Left ventricle myocardium inferior (tissue), 1 donor: Measurements from ENCODE around the gene PRR13. TPM values are rescaled to one million over a fixed set of nuclear protein-coding genes. Genes with fewer than 3 reads are reported as not detected.

Experiments
- DNase-seq: peaks from one replicate; pipeline ENCODE4 v3.0.0-alpha.2; 2020
- H3K27ac ChIP-seq: fragments of 200-600 bp; replicated peaks from 2 replicates; pipeline ENCODE4 v1.8.0; 2021
- H3K27me3 ChIP-seq: fragments of 200-600 bp; 2 replicates; pipeline ENCODE4 v1.8.0; 2021; ENCODE audit warnings: low read depth
- H3K36me3 ChIP-seq: fragments of 200-600 bp; 2 replicates; pipeline ENCODE4 v1.8.0; 2021
- H3K4me1 ChIP-seq: fragments of 200-600 bp; 2 replicates; pipeline ENCODE4 v1.8.0; 2021
- H3K4me3 ChIP-seq: fragments of 200-600 bp; 2 replicates; pipeline ENCODE4 v1.8.0; 2021; ENCODE audit warnings: mild to moderate bottlenecking, moderate library complexity
- H3K9me3 ChIP-seq: fragments of 200-600 bp; replicated peaks from 2 replicates; pipeline ENCODE4 v1.8.0; 2021
- CTCF ChIP-seq: fragments of 200-600 bp; IDR thresholded peaks from 2 replicates; pipeline ENCODE4 v1.8.0; 2021; ENCODE audit warnings: antibody characterized with exemption, mild to moderate bottlenecking, borderline replicate concordance
- intact Hi-C: fragments of 100-400 bp; cut with micrococcal nuclease; formaldehyde crosslinking; loops from one replicate; pipeline ENCODE4 v1.11.0; 2022
- total RNA-seq: library from RNA; stranded (reverse); fragmentation: NEBNext Ultra II Directional; extraction: Animal tissue kit (Norgen Biotek cat#: 25700); gene quantifications from one replicate; pipeline ENCODE4 v1.2.1, GENCODE V29; 2021
- donor health status: DM: no; HTN: yes; CAD: no; lungs with severe emphysema.

The PRR13 gene
- total RNA-seq, 1 donor from 2014 or later: 53.1 TPM

GRCh38 chr12:53459097-53459496, 17.6 kb downstream of the PRR13 start:
- intact Hi-C loops: no loop called here
- no peak for TF ChIP-seq CTCF
- Histone ChIP-seq H3K9me3 (no peaks in the 10 kb centered on the region), H3K4me1 (peaks cover 89% of the 10 kb centered on the region), H3K36me3 (peaks cover 99% of the 10 kb centered on the region), H3K27me3 (no peaks in the 10 kb centered on the region), H3K27ac (peak overlapping the region; percentile 10), H3K4me3 (no peak overlapping the region)
- no peak for DNase-seq

DNA sequence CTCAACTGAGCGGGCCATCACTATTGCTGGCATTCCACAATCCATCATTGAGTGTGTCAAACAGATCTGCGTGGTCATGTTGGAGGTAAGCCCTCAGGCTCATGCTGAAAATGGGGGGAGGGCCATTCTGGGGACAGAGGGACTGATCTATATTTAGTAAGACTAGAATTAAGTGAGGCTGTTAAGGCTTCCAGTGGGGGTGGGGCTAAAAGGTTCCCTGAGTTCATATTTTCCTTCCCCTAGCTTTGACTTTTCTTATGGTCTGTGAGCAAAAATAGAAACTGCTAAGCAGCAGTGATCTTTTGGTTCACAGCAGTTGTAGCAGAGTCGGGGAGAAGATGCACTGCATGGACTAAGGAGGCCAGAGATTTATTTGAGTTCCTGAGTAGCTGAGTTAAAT, 19.5 kb downstream of the PRR13 start:
- Histone ChIP-seq H3K4me1 (peaks cover 89% of the 10 kb centered on the region), H3K9me3 (no peaks in the 10 kb centered on the region), H3K4me3 (peak overlapping the region; percentile 34), H3K27ac (peak overlapping the region; percentile 69), H3K36me3 (peaks cover 100% of the 10 kb centered on the region), H3K27me3 (no peaks in the 10 kb centered on the region)
- no peak for TF ChIP-seq CTCF
- DNase-seq: peak; percentile 43
- intact Hi-C loops: no loop called here

DNA sequence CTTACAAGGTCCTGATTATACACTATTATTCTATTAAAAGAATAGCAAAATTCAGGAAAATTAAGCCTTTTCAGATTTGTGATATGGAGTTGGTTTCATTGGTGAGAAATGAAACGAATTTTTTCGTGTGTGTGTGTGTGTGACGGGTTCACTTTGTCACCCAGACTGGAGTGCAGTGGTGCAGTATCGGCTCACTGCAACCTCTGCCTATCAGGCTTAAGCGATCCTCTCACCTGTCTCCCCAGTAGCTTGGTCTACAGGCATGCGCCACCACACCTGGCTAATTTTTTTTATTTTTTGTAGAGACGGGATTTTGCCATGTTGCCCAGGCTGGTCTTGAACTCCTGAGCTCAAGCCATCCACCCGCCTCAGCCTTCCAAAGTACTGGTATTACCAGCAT, 20.1 kb downstream of the PRR13 start:
- intact Hi-C loops: no loop called here
- peak overlapping the region; percentile 34 for H3K4me3 ChIP-seq
- no peak for TF ChIP-seq CTCF
- peaks cover 100% of the 10 kb centered on the region for H3K36me3 ChIP-seq
- H3K27me3 ChIP-seq: no peaks in the 10 kb centered on the region
- H3K9me3 ChIP-seq: no peaks in the 10 kb centered on the region
- H3K27ac ChIP-seq: peak overlapping the region; percentile 69
- no peak for DNase-seq
- peaks cover 89% of the 10 kb centered on the region for H3K4me1 ChIP-seq

DNA sequence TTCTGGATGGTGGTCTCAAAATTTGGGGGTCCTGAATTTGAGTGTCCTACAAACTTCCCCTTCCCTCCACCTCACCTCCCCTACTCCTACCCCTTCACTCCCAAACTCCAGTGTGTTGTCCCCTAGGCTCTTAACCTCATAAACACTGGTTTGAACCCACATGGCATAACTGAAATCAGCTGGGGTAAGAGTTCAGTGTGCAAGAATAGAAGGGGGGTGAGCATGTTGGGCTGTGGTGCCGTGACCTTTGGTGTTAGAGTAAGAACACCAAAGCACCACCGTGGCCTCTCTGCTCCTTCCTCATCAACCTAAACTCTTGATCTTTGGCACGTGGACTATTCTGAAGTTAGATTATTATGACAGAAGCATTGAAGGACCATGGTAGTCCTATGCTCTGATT, 21.4 kb downstream of the PRR13 start:
- H3K36me3 ChIP-seq: peaks cover 100% of the 10 kb centered on the region

DNA sequence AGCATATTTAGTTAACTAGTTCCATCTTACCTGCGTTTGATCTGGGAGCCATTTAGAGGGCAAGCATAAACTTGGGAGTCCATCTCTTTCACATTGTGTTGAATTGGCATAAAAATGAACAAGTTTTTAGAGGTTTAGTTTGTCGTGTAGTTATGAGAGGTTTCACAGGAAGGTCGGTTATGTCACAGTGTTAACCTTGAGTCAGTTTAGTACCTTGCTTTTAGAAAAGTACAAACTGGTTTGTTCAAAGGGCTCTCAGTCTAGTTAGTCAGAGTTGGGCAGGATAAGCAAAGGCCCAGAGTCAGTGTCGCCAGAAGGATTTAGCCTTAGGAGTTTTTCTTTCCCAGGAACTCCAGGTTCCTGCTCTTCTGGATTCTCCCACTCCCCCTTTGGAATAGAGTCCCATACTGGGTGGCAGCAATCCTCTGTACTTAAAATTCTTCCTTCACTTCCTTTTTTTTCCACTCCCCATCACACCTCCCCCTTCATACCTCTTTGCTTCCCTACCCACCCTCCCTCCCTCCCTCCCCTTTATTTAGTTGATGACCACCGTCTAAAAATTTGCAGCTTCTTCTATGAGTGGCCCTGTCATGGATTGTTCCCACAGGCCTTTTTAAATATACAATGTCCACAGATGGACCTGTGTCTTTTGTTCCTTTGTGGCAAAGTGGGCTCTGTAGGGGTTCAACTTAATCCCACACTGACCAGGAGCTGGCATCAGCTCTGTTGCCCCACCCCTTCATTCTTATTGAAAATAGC, 22.4 kb downstream of the PRR13 start:
- TF ChIP-seq CTCF: no peak
- intact Hi-C loops: no loop called here
- no peak for DNase-seq
- H3K27ac ChIP-seq: peak overlapping the region; percentile 69
- H3K27me3 ChIP-seq: no peaks in the 10 kb centered on the region
- peaks cover 100% of the 10 kb centered on the region for H3K36me3 ChIP-seq
- no peaks in the 10 kb centered on the region for H3K9me3 ChIP-seq
- H3K4me1 ChIP-seq: peaks cover 98% of the 10 kb centered on the region
- no peak overlapping the region for H3K4me3 ChIP-seq

More for the DNA sequence above, 21.4 kb downstream of the PRR13 start:
- peak overlapping the region; percentile 69 for H3K27ac ChIP-seq
- DNase-seq: no peak
- peaks cover 95% of the 10 kb centered on the region for H3K4me1 ChIP-seq
- intact Hi-C loops: no loop called here
- H3K9me3 ChIP-seq: no peaks in the 10 kb centered on the region
- no peak for TF ChIP-seq CTCF
- no peaks in the 10 kb centered on the region for H3K27me3 ChIP-seq
- no peak overlapping the region for H3K4me3 ChIP-seq
